OCI-LY3 (cell line): ENCODE data around the gene KCNQ1.

Experiments used
- CTCF ChIP-seq: fragments of 200-600, 300-600 bp; sonication (generic); IDR thresholded peaks from 2 replicates; pipeline ENCODE4 v1.5.1; 2014; ENCODE audit warnings: antibody characterized with exemption, low read length, low read depth
- EZH2phosphoT487 ChIP-seq: fragments of 200-600 bp; shearing (Covaris generic); IDR thresholded peaks from 2 replicates; pipeline ENCODE4 v1.6.1; 2018; ENCODE audit warnings: antibody characterized with exemption, mixed run types, low read depth

- no peak for TF ChIP-seq CTCF
- TF ChIP-seq EZH2phosphoT487 = no peak
Measured at GRCh38 chr11:2701230-2701629, 256.4 kb downstream of the KCNQ1 start.
